Type B pancreatic cell (in vitro differentiated cells): Measurements from ENCODE around the gene SETD3. TPM values are rescaled to one million over a fixed set of nuclear protein-coding genes. Genes with fewer than 3 reads are reported as not detected.

Experiments used
- DNase-seq: peaks from one replicate; pipeline ENCODE4 v3.0.0; 2021; ENCODE audit warnings: mixed read lengths; ENCODE audit not compliant: unreplicated experiment; ENCODE audit errors: extremely low spot score
- H3K27ac Mint-ChIP-seq: 2 replicates; pipeline ENCODE4 v1.8.0; 2021; ENCODE audit warnings: mild to moderate bottlenecking, mixed read lengths
- H3K27me3 Mint-ChIP-seq: 2 replicates; pipeline ENCODE4 v1.8.0; 2021; ENCODE audit warnings: mixed read lengths
- H3K36me3 Mint-ChIP-seq: 2 replicates; pipeline ENCODE4 v1.8.0; 2021; ENCODE audit warnings: mixed read lengths
- H3K4me1 Mint-ChIP-seq: one replicate; pipeline ENCODE4 v1.8.0; 2021; ENCODE audit warnings: mixed read lengths; ENCODE audit not compliant: unreplicated experiment
- H3K4me3 Mint-ChIP-seq: 2 replicates; pipeline ENCODE4 v1.8.0; 2021; ENCODE audit warnings: mild to moderate bottlenecking, mixed read lengths
- H3K9me3 Mint-ChIP-seq: 2 replicates; pipeline ENCODE4 v1.8.0; 2021; ENCODE audit warnings: mixed read lengths
- total RNA-seq: library from RNA; stranded (reverse); gene quantifications from 2 replicates; pipeline ENCODE4 v1.2.1, GENCODE V29; 2021; ENCODE audit warnings: low replicate concordance
- TF ChIP-seq, protein P1 (sequence below): fragments of 200-600 bp; sonication (generic); conservative IDR thresholded peaks from 2 replicates; pipeline ENCODE4 v1.5.0; 2021; ENCODE audit warnings: antibody characterized with exemption, mild to moderate bottlenecking

SETD3 gene
- total RNA-seq, 1 donor from 2014 or later: 50.2 TPM

DNA sequence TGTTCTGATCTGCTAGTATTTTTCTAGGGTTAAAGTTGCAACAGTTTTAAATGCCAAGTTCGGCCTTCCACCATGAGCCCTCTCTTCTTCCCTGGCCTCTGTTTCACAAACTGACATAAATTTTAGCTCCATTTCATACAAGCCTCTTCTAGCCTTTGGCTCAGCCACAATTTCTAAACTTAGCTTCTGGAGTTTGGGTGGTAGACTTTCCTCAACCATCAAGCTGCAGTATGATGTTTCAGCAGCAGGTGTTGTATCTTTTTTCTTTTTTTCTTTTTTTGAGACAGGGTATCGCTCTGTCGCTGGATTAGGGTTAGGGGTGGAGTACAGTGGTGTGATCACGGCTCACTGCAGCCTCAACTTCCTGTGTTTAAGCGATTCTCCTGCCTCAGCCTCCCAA, 29.4 kb downstream of the SETD3 start:
- no peaks in the 10 kb centered on the region for H3K27me3 Mint-ChIP-seq
- TF ChIP-seq, protein P1, sequence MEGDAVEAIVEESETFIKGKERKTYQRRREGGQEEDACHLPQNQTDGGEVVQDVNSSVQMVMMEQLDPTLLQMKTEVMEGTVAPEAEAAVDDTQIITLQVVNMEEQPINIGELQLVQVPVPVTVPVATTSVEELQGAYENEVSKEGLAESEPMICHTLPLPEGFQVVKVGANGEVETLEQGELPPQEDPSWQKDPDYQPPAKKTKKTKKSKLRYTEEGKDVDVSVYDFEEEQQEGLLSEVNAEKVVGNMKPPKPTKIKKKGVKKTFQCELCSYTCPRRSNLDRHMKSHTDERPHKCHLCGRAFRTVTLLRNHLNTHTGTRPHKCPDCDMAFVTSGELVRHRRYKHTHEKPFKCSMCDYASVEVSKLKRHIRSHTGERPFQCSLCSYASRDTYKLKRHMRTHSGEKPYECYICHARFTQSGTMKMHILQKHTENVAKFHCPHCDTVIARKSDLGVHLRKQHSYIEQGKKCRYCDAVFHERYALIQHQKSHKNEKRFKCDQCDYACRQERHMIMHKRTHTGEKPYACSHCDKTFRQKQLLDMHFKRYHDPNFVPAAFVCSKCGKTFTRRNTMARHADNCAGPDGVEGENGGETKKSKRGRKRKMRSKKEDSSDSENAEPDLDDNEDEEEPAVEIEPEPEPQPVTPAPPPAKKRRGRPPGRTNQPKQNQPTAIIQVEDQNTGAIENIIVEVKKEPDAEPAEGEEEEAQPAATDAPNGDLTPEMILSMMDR: no peak
- H3K36me3 Mint-ChIP-seq: peaks cover 30% of the 10 kb centered on the region
- no peaks in the 10 kb centered on the region for H3K4me1 Mint-ChIP-seq
- no peak for DNase-seq
- H3K27ac Mint-ChIP-seq: no peak overlapping the region
- no peaks in the 10 kb centered on the region for H3K9me3 Mint-ChIP-seq
- H3K4me3 Mint-ChIP-seq: no peak overlapping the region

DNA sequence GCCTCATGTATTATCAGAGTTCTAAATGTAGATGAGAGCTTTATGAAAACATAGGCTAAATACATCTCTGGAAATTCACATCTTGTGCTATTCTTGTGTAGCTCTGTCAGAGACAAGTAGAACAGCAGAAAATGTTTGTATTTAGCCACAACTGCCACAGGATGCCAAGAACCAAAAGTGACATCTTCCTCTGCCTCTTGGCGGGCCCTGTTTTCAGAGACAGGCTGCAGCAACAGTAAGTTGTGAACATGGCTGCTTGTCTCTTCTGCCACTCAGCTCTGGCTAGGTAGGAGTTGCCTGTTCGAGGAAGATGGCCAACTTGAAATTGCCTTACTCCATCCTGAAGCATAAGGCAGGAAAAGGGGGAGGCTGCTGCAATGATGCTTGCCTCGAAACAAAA, 30.4 kb downstream of the SETD3 start:
- H3K36me3 Mint-ChIP-seq: peaks cover 30% of the 10 kb centered on the region
- no peaks in the 10 kb centered on the region for H3K9me3 Mint-ChIP-seq
- no peak overlapping the region for H3K4me3 Mint-ChIP-seq
- H3K27me3 Mint-ChIP-seq: no peaks in the 10 kb centered on the region
- H3K27ac Mint-ChIP-seq: no peak overlapping the region
- no peaks in the 10 kb centered on the region for H3K4me1 Mint-ChIP-seq
- DNase-seq: no peak
- TF ChIP-seq, protein P1: no peak

DNA sequence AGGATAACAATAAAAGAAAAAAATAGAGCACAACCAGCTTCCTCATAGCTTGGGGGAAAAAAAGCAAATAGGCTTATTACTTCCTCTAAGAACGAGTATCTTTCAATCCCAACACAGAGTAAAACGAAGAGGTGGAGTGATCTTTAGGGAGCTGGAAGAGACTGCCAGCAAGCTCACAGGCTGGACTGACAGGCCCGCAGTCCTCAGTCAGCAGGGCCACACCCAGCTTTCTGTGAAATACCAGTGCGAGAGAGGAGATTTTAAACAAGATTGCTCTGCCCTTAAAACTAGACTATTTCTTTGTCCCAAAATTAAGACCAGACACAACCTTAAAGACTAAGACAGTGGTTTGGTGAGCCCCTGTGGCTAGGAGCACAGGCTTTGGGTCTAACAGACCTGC, 32.9 kb downstream of the SETD3 start:
- TF ChIP-seq, protein P1: no peak
- no peaks in the 10 kb centered on the region for H3K27me3 Mint-ChIP-seq
- DNase-seq: no peak
- H3K4me3 Mint-ChIP-seq: no peak overlapping the region
- H3K9me3 Mint-ChIP-seq: no peaks in the 10 kb centered on the region
- peak overlapping the region; percentile 80 for H3K27ac Mint-ChIP-seq
- H3K4me1 Mint-ChIP-seq: no peaks in the 10 kb centered on the region
- H3K36me3 Mint-ChIP-seq: peaks cover 23% of the 10 kb centered on the region

DNA sequence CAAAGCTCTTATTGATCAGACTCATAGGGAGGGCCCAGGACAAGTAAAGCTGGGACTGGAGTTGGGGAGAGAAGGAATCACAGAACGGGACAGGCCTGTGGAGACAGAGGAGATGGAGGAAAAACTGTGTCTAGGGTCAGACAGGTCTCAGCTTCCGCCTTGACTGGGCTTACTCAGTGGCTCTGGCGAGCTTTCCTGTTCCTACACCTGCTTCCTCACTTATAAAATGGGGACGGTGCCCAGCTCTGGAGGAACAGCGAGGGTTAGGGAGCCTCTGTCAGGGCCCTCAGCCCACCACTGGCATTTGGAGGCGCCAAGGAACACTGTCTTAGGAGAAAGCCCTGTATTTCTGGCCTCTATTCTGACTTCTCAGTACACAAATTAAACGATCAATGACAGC, 34.7 kb downstream of the SETD3 start:
- Mint-ChIP-seq H3K4me3 (no peak overlapping the region), H3K4me1 (peaks cover 6% of the 10 kb centered on the region), H3K27me3 (no peaks in the 10 kb centered on the region), H3K36me3 (peaks cover 31% of the 10 kb centered on the region), H3K27ac (no peak overlapping the region), H3K9me3 (no peaks in the 10 kb centered on the region)
- DNase-seq: no peak
- TF ChIP-seq, protein P1: no peak

DNA sequence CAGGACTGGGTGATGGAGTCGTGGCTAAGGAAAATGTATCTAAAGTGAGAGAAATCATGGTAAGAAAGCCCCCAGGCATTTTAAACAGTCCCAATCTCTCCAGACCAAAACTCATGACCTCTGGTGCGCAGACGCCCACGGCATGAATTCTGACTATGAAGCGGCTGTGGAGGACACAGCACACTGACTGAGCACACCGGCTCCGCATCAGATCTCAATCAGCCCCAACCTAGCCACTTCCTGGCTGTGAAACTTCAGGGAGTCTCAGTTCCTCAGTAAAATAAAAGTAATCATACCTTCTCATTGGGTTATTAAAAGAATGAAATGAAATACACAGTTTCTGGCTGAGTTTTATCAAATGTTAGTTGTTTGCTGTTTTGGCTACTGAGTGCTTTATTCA, 38.7 kb downstream of the SETD3 start:
- H3K36me3 Mint-ChIP-seq: peaks cover 22% of the 10 kb centered on the region
- H3K9me3 Mint-ChIP-seq: no peaks in the 10 kb centered on the region
- no peak overlapping the region for H3K27ac Mint-ChIP-seq
- H3K4me1 Mint-ChIP-seq: peaks cover 6% of the 10 kb centered on the region
- TF ChIP-seq, protein P1: no peak
- no peak for DNase-seq
- H3K27me3 Mint-ChIP-seq: no peaks in the 10 kb centered on the region
- no peak overlapping the region for H3K4me3 Mint-ChIP-seq
